GM12878 (cell line): ENCODE measurements around the gene GID4. TPM values are rescaled to one million over a fixed set of nuclear protein-coding genes. Genes with fewer than 3 reads are reported as not detected.
A peak's percentile ranks its signal among the peaks of the same experiment; 100 is the strongest.

Experiments used
- CBX5 ChIP-seq: sonication (generic); IDR thresholded peaks from 2 replicates; pipeline ENCODE4 v1.6.1; 2016; ENCODE audit warnings: low read depth, moderate library complexity, mild to moderate bottlenecking, inconsistent platforms
- CTCF ChIP-seq, 3 experiments: IDR thresholded peaks in 2 of 3; conservative IDR thresholded peaks in 1 of 3; 2 replicates each; pipeline ENCODE4 v1.5.1; 2011; ENCODE audit warnings: low read depth in 3 of 3, low read length in 3 of 3, mild to moderate bottlenecking in 3 of 3, control low read depth in 2 of 3, moderate library complexity in 2 of 3, inconsistent platforms in 1 of 3, mixed read lengths in 1 of 3; ENCODE audit not compliant: control insufficient read depth in 2 of 3, insufficient read depth in 1 of 3; ENCODE audit errors: extremely low read depth in 1 of 3
- E4F1 ChIP-seq: fragments of 450-650 bp; IDR thresholded peaks from 2 replicates; pipeline ENCODE4 v1.6.1; 2018; ENCODE audit warnings: borderline replicate concordance, mild to moderate bottlenecking; ENCODE audit not compliant: partially characterized antibody
- ETV6 ChIP-seq, 2 experiments: fragments of 450-650 bp in 1 of 2; IDR thresholded peaks in 1 of 2; conservative IDR thresholded peaks in 1 of 2; 2 replicates each; pipeline ENCODE4 v1.6.1; 2014; ENCODE audit warnings: antibody characterized with exemption in 1 of 2, borderline replicate concordance in 1 of 2, low read depth in 1 of 2, mild to moderate bottlenecking in 1 of 2, moderate library complexity in 1 of 2
- EZH2 ChIP-seq: IDR thresholded peaks from 2 replicates; pipeline ENCODE4 v1.6.1; 2012; ENCODE audit warnings: low read depth, mild to moderate bottlenecking, control low read depth, inconsistent platforms, low read length, borderline replicate concordance; ENCODE audit not compliant: control insufficient read depth
- HDGF ChIP-seq: fragments of 450-650 bp; IDR thresholded peaks from 2 replicates; pipeline ENCODE4 v1.6.1; 2016; ENCODE audit warnings: antibody characterized with exemption
- IKZF2 ChIP-seq, 2 experiments: fragments of 450-650 bp; IDR thresholded peaks; 2 replicates each; pipeline ENCODE4 v1.6.1; 2017; ENCODE audit warnings: mild to moderate bottlenecking in 2 of 2, moderate library complexity in 2 of 2
- KAT2A ChIP-seq: conservative IDR thresholded peaks from 2 replicates; pipeline ENCODE4 v1.6.1; 2011; ENCODE audit warnings: low read depth, low read length; ENCODE audit not compliant: control insufficient read depth
- MTA3 ChIP-seq: IDR thresholded peaks from 2 replicates; pipeline ENCODE4 v1.6.1; 2012; ENCODE audit warnings: low read length, inconsistent platforms, borderline replicate concordance
- SIX5 ChIP-seq: IDR thresholded peaks from 2 replicates; pipeline ENCODE4 v1.6.1; 2011; ENCODE audit warnings: mild to moderate bottlenecking, low read depth, low read length, moderate library complexity; ENCODE audit not compliant: severe bottlenecking
- SMARCA5 ChIP-seq: fragments of 450-650 bp; IDR thresholded peaks from 2 replicates; pipeline ENCODE4 v1.6.1; 2017; ENCODE audit warnings: mild to moderate bottlenecking
- SPI1 ChIP-seq: IDR thresholded peaks from 2 replicates; pipeline ENCODE4 v1.6.1; 2011; ENCODE audit warnings: low read depth, mild to moderate bottlenecking, low read length, moderate library complexity, borderline replicate concordance; ENCODE audit not compliant: insufficient read depth
- STAT1 ChIP-seq: fragments of 450-650 bp; conservative IDR thresholded peaks from 2 replicates; pipeline ENCODE4 v1.6.1; 2014; ENCODE audit warnings: antibody characterized with exemption, mild to moderate bottlenecking
- SUZ12 ChIP-seq: fragments of 200-600 bp; sonication (generic); IDR thresholded peaks from one replicate; pipeline ENCODE4 v1.6.1; 2018; ENCODE audit warnings: antibody characterized with exemption, mild to moderate bottlenecking; ENCODE audit not compliant: unreplicated experiment
- TBL1XR1 ChIP-seq: IDR thresholded peaks from 2 replicates; pipeline ENCODE4 v1.6.1; 2012; ENCODE audit warnings: low read depth, low read length, improper control_type of control experiment
- USF2 ChIP-seq: IDR thresholded peaks from 2 replicates; pipeline ENCODE4 v1.6.1; 2011; ENCODE audit warnings: low read depth, low read length, improper control_type of control experiment, borderline replicate concordance
- WRNIP1 ChIP-seq: IDR thresholded peaks from 2 replicates; pipeline ENCODE4 v1.6.1; 2011; ENCODE audit warnings: low read depth, low read length, improper control_type of control experiment, borderline replicate concordance
- ZBED1 ChIP-seq: IDR thresholded peaks from 2 replicates; pipeline ENCODE4 v1.6.1; 2016; ENCODE audit warnings: borderline replicate concordance
- ZNF274 ChIP-seq: IDR thresholded peaks from one replicate; pipeline ENCODE4 v1.8.0; 2011; ENCODE audit not compliant: insufficient read length, insufficient read depth
- ZNF592 ChIP-seq: fragments of 450-650 bp; IDR thresholded peaks from 2 replicates; pipeline ENCODE4 v1.6.1; 2017; ENCODE audit warnings: mild to moderate bottlenecking, moderate library complexity
- polyA plus RNA-seq, 11 experiments: library from polyadenylated mRNA; depleted of rRNA in 4 of 11; unstranded in 6 of 11; stranded (reverse) in 5 of 11; fragments of >200 nt; fragmentation: Nextera tagmentation in 4 of 11; fragmentation: Illumina TruSeq in 1 of 11; extraction: Ambion mirVana in 4 of 11; extraction: Trizol in 1 of 11; gene quantifications; 1 replicate in 1 of 11; 2 replicates in 10 of 11; pipeline versions ENCODE4 v1.2.1 to v1.2.3, GENCODE V29; 2011 to 2016; ENCODE audit warnings: inconsistent platforms in 2 of 11, missing spikeins in 2 of 11, low read depth in 1 of 11
- total RNA-seq, 4 experiments: library from RNA; depleted of rRNA in 3 of 4; stranded (reverse); fragments of >200 nt in 3 of 4; fragmentation: Illumina TruSeq in 1 of 4; extraction: Trizol in 1 of 4; gene quantifications; 2 replicates each; pipeline versions ENCODE4 v1.2.1 to v1.2.3, GENCODE V29; 2013 to 2021

GID4 gene
- total and polyA plus RNA-seq, 10 of the 15 experiments (the other 5 are each of a cell fraction or from before 2014, with no cell fraction given) = 0.93 to 7.3 (median 3.6) TPM

GRCh38 chr17:18037486-18037885 lies 1.7 kb upstream of the GID4 start (continued):
- 0 out of 2 replicates have a peak, but pooled peaks have one; percentile 36 for TF ChIP-seq HDGF
- TF ChIP-seq SIX5 = no peak
- TF ChIP-seq WRNIP1 = no peak
- peak; percentile 47; the same call in 1 of the 2 replicates for TF ChIP-seq SPI1
- TF ChIP-seq ZNF274 = no peak
- TF ChIP-seq CBX5 = no peak
- no peak for TF ChIP-seq USF2
- TF ChIP-seq ZNF592 = no peak
- no peak for TF ChIP-seq STAT1
- TF ChIP-seq ETV6 (conservative IDR thresholded peaks at IDR 0.05 in 1 of 2, IDR thresholded peaks at IDR 0.05 in 1 of 2; ENCODE audit: borderline replicate concordance in 1 of 2, low read depth in 1 of 2) = no peak
- no peak for TF ChIP-seq KAT2A
- TF ChIP-seq MTA3 = no peak
- no peak for TF ChIP-seq TBL1XR1
- no peak for TF ChIP-seq EZH2
- peak; percentile 9 to 33; a peak in 1 of 4 replicates for TF ChIP-seq IKZF2 (IDR thresholded peaks at IDR 0.05)
- no peak for TF ChIP-seq SUZ12
- TF ChIP-seq CTCF (IDR thresholded peaks at IDR 0.05 in 2 of 3, conservative IDR thresholded peaks at IDR 0.05 in 1 of 3; ENCODE audit: control insufficient read depth in 2 of 3, extremely low read depth in 1 of 3, insufficient read depth in 1 of 3, low read depth in 3 of 3, low read length in 3 of 3) = no peak
- TF ChIP-seq E4F1 = no peak
- TF ChIP-seq ZBED1 = no peak
- 0 out of 2 replicates have a peak, but pooled peaks have one; percentile 55 for TF ChIP-seq SMARCA5
